Effector memory CD4-positive, alpha-beta T cell (primary cell): ENCODE results near the gene SLC37A3.

Source experiments
- DNase-seq, 3 donors: peaks; one replicate each; pipeline ENCODE4 v3.0.0-alpha.2; 2020
- H3K27ac ChIP-seq: 2 replicates; pipeline ENCODE4 v1.7.0; 2013; ENCODE audit warnings: mild to moderate bottlenecking, low read length, moderate library complexity; ENCODE audit not compliant: insufficient read depth, poor library complexity, severe bottlenecking
- H3K27me3 ChIP-seq: replicated peaks from 2 replicates; pipeline ENCODE4 v1.7.0; 2013; ENCODE audit warnings: mild to moderate bottlenecking, low read length; ENCODE audit not compliant: insufficient read depth, control insufficient read depth, poor library complexity, severe bottlenecking
- H3K36me3 ChIP-seq: 2 replicates; pipeline ENCODE4 v1.7.0; 2013; ENCODE audit warnings: mild to moderate bottlenecking, low read length, moderate library complexity; ENCODE audit not compliant: control insufficient read depth, insufficient read depth
- H3K4me1 ChIP-seq: 2 replicates; pipeline ENCODE4 v1.7.0; 2013; ENCODE audit warnings: low read length, mild to moderate bottlenecking; ENCODE audit not compliant: control insufficient read depth, insufficient read depth, poor library complexity, severe bottlenecking
- H3K4me3 ChIP-seq: 2 replicates; pipeline ENCODE4 v1.7.0; 2013; ENCODE audit warnings: low read length, low read depth, mild to moderate bottlenecking; ENCODE audit not compliant: insufficient read depth, poor library complexity, severe bottlenecking
- H3K9me3 ChIP-seq: 2 replicates; pipeline ENCODE4 v1.7.0; 2013; ENCODE audit warnings: mild to moderate bottlenecking, low read length, moderate library complexity; ENCODE audit not compliant: control insufficient read depth

SLC37A3 gene

GRCh38 chr7:140384894-140385545 lies 13.3 kb downstream of the SLC37A3 start:
- Histone ChIP-seq H3K4me1 (no peaks in the 10 kb centered on the region), H3K36me3 (peaks cover 2% of the 10 kb centered on the region), H3K27ac (no peak overlapping the region), H3K9me3 (no peaks in the 10 kb centered on the region), H3K4me3 (no peak overlapping the region), H3K27me3 (no peaks in the 10 kb centered on the region)
- DNase-seq: no peak

GRCh38 chr7:140383954-140384713 lies 14.2 kb downstream of the SLC37A3 start:
- H3K27me3 ChIP-seq: no peaks in the 10 kb centered on the region
- H3K4me3 ChIP-seq: no peak overlapping the region
- peaks cover 9% of the 10 kb centered on the region for H3K36me3 ChIP-seq
- DNase-seq: no peak
- H3K27ac ChIP-seq: no peak overlapping the region
- no peaks in the 10 kb centered on the region for H3K4me1 ChIP-seq
- H3K9me3 ChIP-seq: no peaks in the 10 kb centered on the region

- H3K36me3 ChIP-seq: peaks cover 17% of the 10 kb centered on the region
- peak overlapping the region; percentile 51 for H3K27ac ChIP-seq
- peak overlapping the region; percentile 31 for H3K4me3 ChIP-seq
- peaks cover 4% of the 10 kb centered on the region for H3K4me1 ChIP-seq
- H3K27me3 ChIP-seq: no peaks in the 10 kb centered on the region
- no peak for DNase-seq
- no peaks in the 10 kb centered on the region for H3K9me3 ChIP-seq
These were observed 22.2 kb downstream of the SLC37A3 start for GRCh38 chr7:140375892-140376730.

- peak overlapping the region; percentile 51 for H3K27ac ChIP-seq
- H3K36me3 ChIP-seq: peaks cover 17% of the 10 kb centered on the region
These were observed 23.0 kb downstream of the SLC37A3 start for GRCh38 chr7:140375323-140375722.

GRCh38 chr7:140369294-140369693 lies 29.0 kb downstream of the SLC37A3 start:
- Histone ChIP-seq H3K9me3 (no peaks in the 10 kb centered on the region), H3K4me3 (no peak overlapping the region), H3K27ac (no peak overlapping the region), H3K27me3 (no peaks in the 10 kb centered on the region), H3K4me1 (no peaks in the 10 kb centered on the region), H3K36me3 (peaks cover 5% of the 10 kb centered on the region)
- DNase-seq: no peak

More at GRCh38 chr7:140375323-140375722, 23.0 kb downstream of the SLC37A3 start:
- no peak for DNase-seq
- Histone ChIP-seq H3K27me3 (no peaks in the 10 kb centered on the region), H3K4me1 (peaks cover 4% of the 10 kb centered on the region), H3K4me3 (peak overlapping the region; percentile 31), H3K9me3 (no peaks in the 10 kb centered on the region)

- H3K27me3 ChIP-seq: no peaks in the 10 kb centered on the region
These were observed 30.8 kb downstream of the SLC37A3 start for GRCh38 chr7:140367528-140367927.

GRCh38 chr7:140364819-140365218 lies 33.5 kb downstream of the SLC37A3 start:
- Histone ChIP-seq H3K27me3 (no peaks in the 10 kb centered on the region), H3K9me3 (no peaks in the 10 kb centered on the region), H3K4me1 (no peaks in the 10 kb centered on the region), H3K27ac (no peak overlapping the region), H3K36me3 (peaks cover 10% of the 10 kb centered on the region), H3K4me3 (no peak overlapping the region)
- DNase-seq: no peak

More at GRCh38 chr7:140367528-140367927, 30.8 kb downstream of the SLC37A3 start:
- no peak overlapping the region for H3K27ac ChIP-seq
- H3K36me3 ChIP-seq: peaks cover 10% of the 10 kb centered on the region
- H3K4me1 ChIP-seq: no peaks in the 10 kb centered on the region
- no peaks in the 10 kb centered on the region for H3K9me3 ChIP-seq
- DNase-seq: no peak
- no peak overlapping the region for H3K4me3 ChIP-seq

GRCh38 chr7:140360697-140361229 lies 37.6 kb downstream of the SLC37A3 start:
- Histone ChIP-seq H3K4me1 (no peaks in the 10 kb centered on the region), H3K9me3 (no peaks in the 10 kb centered on the region), H3K36me3 (peaks cover 5% of the 10 kb centered on the region), H3K27me3 (no peaks in the 10 kb centered on the region), H3K4me3 (no peak overlapping the region), H3K27ac (no peak overlapping the region)
- no peak for DNase-seq

GRCh38 chr7:140358412-140359051 lies 39.8 kb downstream of the SLC37A3 start:
- Histone ChIP-seq H3K9me3 (no peaks in the 10 kb centered on the region), H3K4me1 (no peaks in the 10 kb centered on the region), H3K36me3 (peaks cover 3% of the 10 kb centered on the region), H3K27ac (peak overlapping the region; percentile 42), H3K27me3 (no peaks in the 10 kb centered on the region), H3K4me3 (peak overlapping the region; percentile 31)
- peak in 1 of 3 donors; percentile 21 for DNase-seq
